D721Med (cell line): ENCODE results near the gene APOL1.

Source experiments
- DNase-seq: peaks from one replicate; pipeline ENCODE4 v3.0.0; 2011; ENCODE audit warnings: low spot score; ENCODE audit not compliant: insufficient read length
- FAIRE-seq: peaks from 2 replicates; lab custom pipeline; 2011; peaks lifted over from hg19 to GRCh38; lab: Jason Lieb, UNC
- TF ChIP-seq, protein P1 (sequence below): IDR thresholded peaks from 2 replicates; pipeline ENCODE4 v1.5.1; 2012; ENCODE audit warnings: mild to moderate bottlenecking, control low read depth; ENCODE audit not compliant: insufficient read depth; ENCODE audit errors: missing control alignments

Gene APOL1

DNA sequence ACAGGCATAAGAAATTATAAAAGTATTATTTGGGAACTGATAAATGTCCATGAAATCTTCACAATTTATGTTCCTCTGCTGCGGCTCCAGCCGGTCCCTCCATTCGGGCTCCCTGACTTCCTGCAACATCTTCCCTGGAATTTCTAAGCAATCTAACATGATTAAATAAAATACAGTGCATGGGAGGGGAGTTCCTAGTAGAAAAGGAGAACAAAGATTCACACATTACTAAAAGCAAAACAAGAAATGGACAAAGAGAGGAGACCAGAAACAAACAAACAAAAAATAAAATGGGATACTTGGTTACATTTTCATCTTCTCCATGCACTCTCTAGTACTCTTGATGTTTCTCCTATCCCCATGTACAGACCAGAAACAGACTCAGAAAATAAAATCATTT, 42.7 kb upstream of the APOL1 start:
- DNase-seq = no peak
- FAIRE-seq = no peak
- TF ChIP-seq, protein P1, sequence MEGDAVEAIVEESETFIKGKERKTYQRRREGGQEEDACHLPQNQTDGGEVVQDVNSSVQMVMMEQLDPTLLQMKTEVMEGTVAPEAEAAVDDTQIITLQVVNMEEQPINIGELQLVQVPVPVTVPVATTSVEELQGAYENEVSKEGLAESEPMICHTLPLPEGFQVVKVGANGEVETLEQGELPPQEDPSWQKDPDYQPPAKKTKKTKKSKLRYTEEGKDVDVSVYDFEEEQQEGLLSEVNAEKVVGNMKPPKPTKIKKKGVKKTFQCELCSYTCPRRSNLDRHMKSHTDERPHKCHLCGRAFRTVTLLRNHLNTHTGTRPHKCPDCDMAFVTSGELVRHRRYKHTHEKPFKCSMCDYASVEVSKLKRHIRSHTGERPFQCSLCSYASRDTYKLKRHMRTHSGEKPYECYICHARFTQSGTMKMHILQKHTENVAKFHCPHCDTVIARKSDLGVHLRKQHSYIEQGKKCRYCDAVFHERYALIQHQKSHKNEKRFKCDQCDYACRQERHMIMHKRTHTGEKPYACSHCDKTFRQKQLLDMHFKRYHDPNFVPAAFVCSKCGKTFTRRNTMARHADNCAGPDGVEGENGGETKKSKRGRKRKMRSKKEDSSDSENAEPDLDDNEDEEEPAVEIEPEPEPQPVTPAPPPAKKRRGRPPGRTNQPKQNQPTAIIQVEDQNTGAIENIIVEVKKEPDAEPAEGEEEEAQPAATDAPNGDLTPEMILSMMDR = no peak

DNA sequence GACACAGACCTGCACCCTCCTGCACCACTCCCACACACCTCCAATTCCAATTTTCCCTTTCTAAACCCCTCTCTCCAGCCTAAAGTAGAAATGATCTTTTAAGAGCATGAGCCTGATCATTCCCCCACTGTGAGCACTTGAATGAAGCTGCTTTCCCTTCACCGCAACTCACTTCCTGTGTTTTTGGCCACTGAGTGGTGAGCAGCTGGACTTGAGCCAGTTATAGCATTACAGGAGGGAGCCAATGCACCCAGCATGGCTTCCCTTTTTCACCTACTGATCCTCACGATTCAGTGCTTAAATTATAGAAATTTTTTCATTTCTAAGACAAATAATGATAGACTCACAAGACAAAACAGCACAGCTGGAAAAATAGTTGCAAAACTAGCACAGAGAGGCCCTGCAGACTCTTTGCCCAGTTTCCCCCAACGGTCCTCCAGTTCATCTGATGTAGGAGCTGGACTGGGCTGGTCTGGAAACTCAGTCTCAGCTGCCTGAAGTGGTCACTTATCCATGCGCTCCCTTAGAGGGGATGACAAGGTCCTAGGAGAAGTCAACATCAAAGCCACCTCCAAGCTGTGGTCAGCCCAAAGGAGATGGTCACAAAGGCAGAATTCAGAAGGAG, 41.6 kb upstream of the APOL1 start:
- no peak for DNase-seq
- TF ChIP-seq, protein P1 = no peak
- no peak for FAIRE-seq

DNA sequence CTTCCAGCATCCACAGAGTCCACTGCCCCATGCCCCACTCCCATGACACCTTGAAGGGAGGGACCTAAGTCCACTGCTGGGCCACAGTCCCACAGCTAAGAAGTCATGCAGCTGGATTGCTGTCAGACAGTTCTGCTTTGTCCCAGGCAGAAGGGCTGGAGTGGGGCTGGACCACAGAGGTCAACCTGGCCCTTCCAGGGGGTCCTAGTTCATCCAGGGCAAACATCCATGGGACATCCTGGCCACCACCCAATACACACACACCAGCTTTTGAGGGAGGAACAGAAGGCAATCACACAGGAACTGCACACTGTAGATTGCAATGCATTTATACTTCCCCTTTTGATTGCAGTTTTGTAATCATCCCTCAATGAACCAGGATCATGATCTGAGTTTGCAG, 40.0 kb upstream of the APOL1 start:
- FAIRE-seq = no peak
- TF ChIP-seq, protein P1 = no peak
- no peak for DNase-seq

DNA sequence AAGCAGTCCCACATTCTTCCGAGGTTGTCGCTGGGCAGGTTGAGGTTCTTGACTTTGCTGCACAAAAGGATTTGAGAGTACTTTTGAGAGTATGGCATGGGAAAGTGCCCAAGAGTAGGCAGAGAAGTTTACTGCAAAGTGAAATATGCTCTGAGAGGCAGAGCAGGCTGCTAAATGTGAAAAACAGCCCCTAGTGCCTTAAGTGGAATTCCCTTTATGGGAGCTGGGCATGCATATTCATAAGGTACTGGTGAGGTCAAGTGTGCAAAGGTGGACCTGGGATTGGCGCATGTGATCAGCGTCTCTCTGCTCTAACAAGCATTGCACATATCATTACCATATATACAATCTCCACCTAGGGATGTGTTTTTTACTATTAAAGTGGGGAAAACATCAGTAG, 39.3 kb upstream of the APOL1 start:
- no peak for FAIRE-seq
- no peak for DNase-seq
- TF ChIP-seq, protein P1 = no peak

DNA sequence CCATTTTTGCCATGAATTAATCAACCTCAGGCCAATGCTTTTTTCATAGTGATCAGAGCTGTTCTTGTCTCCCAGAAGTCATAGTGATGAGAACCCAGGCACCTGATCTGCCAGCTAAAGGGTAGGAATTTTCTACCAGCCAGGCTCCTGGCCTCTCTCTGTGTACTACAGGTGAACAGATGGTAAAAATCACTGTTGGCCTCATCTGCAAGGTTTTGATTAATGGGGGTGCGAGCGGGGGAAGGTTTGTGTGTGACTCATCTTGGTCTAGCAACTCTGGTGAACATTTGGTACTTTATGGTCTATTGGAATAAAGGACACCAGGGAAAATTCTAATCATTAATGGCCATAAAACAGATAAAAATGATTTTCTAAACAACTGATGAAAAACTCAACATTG, 37.0 kb upstream of the APOL1 start:
- TF ChIP-seq, protein P1 = no peak
- DNase-seq = no peak
- FAIRE-seq = no peak

DNA sequence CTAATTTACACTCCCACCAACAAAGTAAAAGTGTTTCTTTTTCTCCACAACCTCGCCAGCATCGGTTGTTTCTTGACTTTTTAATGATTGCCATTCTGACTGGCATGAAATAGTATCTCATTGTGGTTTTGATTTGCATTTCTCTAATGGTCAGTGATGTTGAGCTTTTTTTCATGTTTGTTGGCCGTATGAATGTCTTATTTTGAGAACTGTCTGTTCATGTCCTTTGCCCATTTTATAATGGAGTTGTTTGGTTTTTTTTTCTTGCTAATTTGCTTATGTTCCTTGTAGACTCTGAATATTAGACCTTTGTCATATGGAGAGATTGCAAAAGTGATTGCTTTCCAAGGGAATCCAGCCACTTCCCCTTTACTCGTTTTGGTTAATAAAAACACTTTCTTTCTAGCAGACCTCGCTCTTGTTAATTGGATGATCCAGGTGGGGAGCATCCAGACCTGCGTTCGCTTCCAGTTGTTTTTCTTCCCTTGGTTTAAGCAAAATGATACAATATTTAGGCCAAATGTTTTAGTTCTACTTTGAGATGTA, 34.2 kb upstream of the APOL1 start:
- DNase-seq = no peak
- TF ChIP-seq, protein P1 = no peak
- FAIRE-seq = no peak

DNA sequence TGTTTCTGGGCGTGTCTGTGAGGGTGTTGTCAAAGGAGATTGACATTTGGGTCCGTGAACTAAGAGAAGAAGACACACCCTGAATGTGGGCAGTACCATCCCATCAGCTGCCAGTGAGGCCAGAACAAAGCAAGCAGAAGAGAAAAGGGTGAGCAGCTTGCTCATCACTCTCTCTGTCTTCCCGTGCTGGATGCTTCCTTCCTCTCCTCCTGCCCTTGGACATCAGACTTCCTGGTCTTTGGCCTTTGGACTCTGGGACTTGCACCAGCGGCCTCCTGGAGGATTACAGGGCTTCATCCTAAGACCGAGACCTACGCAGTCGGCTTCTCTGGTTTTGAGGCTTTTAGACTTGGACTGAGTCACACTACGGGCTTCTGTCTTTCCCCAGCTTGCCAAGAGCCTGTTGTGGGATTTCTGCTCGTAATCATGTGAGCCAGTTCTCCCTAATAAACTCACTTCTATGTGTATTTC, 32.4 kb upstream of the APOL1 start:
- TF ChIP-seq, protein P1 = no peak
- DNase-seq (no peak), FAIRE-seq (no peak)
